Natural killer cell (primary cell): ENCODE measurements around the gene GADD45A. TPM values are rescaled to one million over a fixed set of nuclear protein-coding genes. Genes with fewer than 3 reads are reported as not detected.

Experiments used
- ATAC-seq, 3 donors: fragments of 150-1000 bp in 2 of 3; fragments of 200-7000 bp in 1 of 3; cut with Tn5 transposase; 1 replicate in 1 of 3; 2 replicates in 2 of 3; pipeline ENCODE4 v1.10.0; 2021; ENCODE audit warnings: mild to moderate bottlenecking in 2 of 3, moderate library complexity in 2 of 3
- DNase-seq, 2 donors: peaks; one replicate each; pipeline versions ENCODE4 v3.0.0 to v3.0.0-alpha.2; 2013 to 2021; ENCODE audit warnings: mixed read lengths in 1 of 2
- H3K27ac ChIP-seq: one replicate; pipeline ENCODE4 v1.5.1; 2013; ENCODE audit warnings: mild to moderate bottlenecking, low read length
- H3K27me3 ChIP-seq: one replicate; pipeline ENCODE4 v1.6.1; 2013; ENCODE audit warnings: low read length; ENCODE audit not compliant: control insufficient read depth, insufficient read depth
- H3K36me3 ChIP-seq: one replicate; pipeline ENCODE4 v1.6.1; 2013; ENCODE audit warnings: low read length; ENCODE audit not compliant: control insufficient read depth, insufficient read depth
- H3K4me1 ChIP-seq: one replicate; pipeline ENCODE4 v1.6.1; 2013; ENCODE audit warnings: low read length; ENCODE audit not compliant: control insufficient read depth, insufficient read depth
- H3K4me3 ChIP-seq: one replicate; pipeline ENCODE4 v1.5.1; 2013; ENCODE audit warnings: low read length
- H3K9me3 ChIP-seq: one replicate; pipeline ENCODE4 v1.6.1; 2013; ENCODE audit warnings: low read length; ENCODE audit not compliant: control insufficient read depth, insufficient read depth
- H3K27ac Mint-ChIP-seq, 2 donors: one replicate each; pipeline ENCODE4 v1.8.0; 2022; ENCODE audit warnings: mild to moderate bottlenecking in 2 of 2, mixed read lengths in 2 of 2, moderate library complexity in 1 of 2
- H3K27me3 Mint-ChIP-seq, 2 donors: one replicate each; pipeline ENCODE4 v1.8.0; 2022; ENCODE audit warnings: low read depth in 2 of 2, mixed read lengths in 2 of 2
- H3K36me3 Mint-ChIP-seq: one replicate; pipeline ENCODE4 v1.8.0; 2022; ENCODE audit warnings: mixed read lengths
- H3K4me1 Mint-ChIP-seq, 2 donors: one replicate each; pipeline ENCODE4 v1.8.0; 2022; ENCODE audit warnings: mixed read lengths in 2 of 2
- H3K4me3 Mint-ChIP-seq: one replicate; pipeline ENCODE4 v1.8.0; 2022; ENCODE audit warnings: mild to moderate bottlenecking, moderate library complexity, mixed read lengths
- H3K9me3 Mint-ChIP-seq, 2 donors: one replicate each; pipeline ENCODE4 v1.8.0; 2022; ENCODE audit warnings: mixed read lengths in 2 of 2
- WGBS: methylation state at CpG from one replicate; pipeline ENCODE4 v1.1.7; 2013; ENCODE audit warnings: missing lambda C conversion rate; ENCODE audit not compliant: insufficient coverage; 5-methylcytosine and 5-hydroxymethylcytosine counted together
- intact Hi-C: fragments of 100-400 bp; cut with micrococcal nuclease; formaldehyde crosslinking; loops from one replicate; pipeline ENCODE4 v1.14.2; 2022
- total RNA-seq, 4 donors: library from RNA; stranded (reverse); fragments of 120-200 nt in 1 of 4; gene quantifications; one replicate each; pipeline versions ENCODE4 v1.2.3 to v1.2.4, GENCODE V29; 2013 to 2022
- TF ChIP-seq, protein P1 (sequence below): fragments of 200-600 bp; IDR thresholded peaks from one replicate; pipeline ENCODE4 v1.8.0; 2022; ENCODE audit warnings: antibody characterized with exemption

Gene GADD45A
- total RNA-seq, 3 donors from 2014 or later (not counting 1 experiment from before 2014, with no cell fraction given), result 21.8 to 30.3 (median 26.6) TPM

DNA sequence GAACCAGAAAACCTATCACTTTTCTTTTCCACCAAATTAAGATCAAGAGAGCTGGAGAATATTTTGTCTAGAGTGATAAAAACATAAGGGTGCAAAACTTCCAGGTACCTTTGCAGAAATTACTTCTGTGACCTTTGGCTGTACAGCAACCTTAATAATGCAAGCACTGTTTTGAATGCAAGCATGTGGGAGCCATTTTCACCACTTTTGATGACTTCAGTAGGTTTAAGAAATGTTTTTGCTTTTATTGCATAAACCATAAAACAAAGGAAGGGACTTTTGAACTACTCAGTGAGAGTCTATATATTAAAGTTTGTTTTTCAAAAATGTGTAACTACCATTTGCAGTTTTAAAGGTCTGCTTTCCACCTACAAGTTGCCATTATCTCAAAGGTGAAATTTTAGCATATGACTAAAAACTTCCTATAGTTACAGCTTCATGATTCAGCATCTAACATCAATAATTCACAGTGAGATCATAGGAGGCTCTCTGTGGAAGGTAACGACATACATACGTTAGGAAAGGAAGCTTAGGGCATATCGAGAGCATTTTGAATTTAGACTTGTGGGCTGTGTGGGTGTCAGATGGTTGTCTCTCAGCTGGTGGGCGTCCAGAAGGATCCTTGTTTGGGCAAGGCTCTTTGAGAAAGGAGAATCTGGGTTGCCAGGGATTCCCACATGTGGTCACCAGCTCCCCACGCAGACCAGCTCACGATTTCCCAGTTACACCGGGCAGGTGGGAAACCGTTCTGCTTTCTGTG is 1.1 kb upstream of the GADD45A start:
- no peak overlapping the region for H3K4me3 ChIP-seq
- DNase-seq (peak in 1 of 2 donors; percentile 45), ATAC-seq (no peak)
- H3K9me3 Mint-ChIP-seq, result no peaks in the 10 kb centered on the region
- no peaks in the 10 kb centered on the region for H3K27me3 Mint-ChIP-seq
- no peak overlapping the region for H3K27ac ChIP-seq
- TF ChIP-seq, protein P1, sequence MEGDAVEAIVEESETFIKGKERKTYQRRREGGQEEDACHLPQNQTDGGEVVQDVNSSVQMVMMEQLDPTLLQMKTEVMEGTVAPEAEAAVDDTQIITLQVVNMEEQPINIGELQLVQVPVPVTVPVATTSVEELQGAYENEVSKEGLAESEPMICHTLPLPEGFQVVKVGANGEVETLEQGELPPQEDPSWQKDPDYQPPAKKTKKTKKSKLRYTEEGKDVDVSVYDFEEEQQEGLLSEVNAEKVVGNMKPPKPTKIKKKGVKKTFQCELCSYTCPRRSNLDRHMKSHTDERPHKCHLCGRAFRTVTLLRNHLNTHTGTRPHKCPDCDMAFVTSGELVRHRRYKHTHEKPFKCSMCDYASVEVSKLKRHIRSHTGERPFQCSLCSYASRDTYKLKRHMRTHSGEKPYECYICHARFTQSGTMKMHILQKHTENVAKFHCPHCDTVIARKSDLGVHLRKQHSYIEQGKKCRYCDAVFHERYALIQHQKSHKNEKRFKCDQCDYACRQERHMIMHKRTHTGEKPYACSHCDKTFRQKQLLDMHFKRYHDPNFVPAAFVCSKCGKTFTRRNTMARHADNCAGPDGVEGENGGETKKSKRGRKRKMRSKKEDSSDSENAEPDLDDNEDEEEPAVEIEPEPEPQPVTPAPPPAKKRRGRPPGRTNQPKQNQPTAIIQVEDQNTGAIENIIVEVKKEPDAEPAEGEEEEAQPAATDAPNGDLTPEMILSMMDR, result no peak
- intact Hi-C loops, result loop anchor here (10.0 kb wide), 1 partner anchor 349 kb away; no protein-coding TSS in a partner anchor
- H3K9me3 ChIP-seq, result no peaks in the 10 kb centered on the region
- peaks cover 14% of the 10 kb centered on the region for H3K4me1 ChIP-seq
- peaks cover 24 to 32% of the 10 kb centered on the region in 2 donors for H3K4me1 Mint-ChIP-seq
- H3K36me3 ChIP-seq, result peaks cover 5% of the 10 kb centered on the region
- no peaks in the 10 kb centered on the region for H3K36me3 Mint-ChIP-seq
- WGBS, result 7% methylated on average over 8 of the region's 8 CpGs
- peak overlapping the region; percentile 13 to 94 for H3K27ac Mint-ChIP-seq
- peak overlapping the region; percentile 96 for H3K4me3 Mint-ChIP-seq
- H3K27me3 ChIP-seq, result no peaks in the 10 kb centered on the region

DNA sequence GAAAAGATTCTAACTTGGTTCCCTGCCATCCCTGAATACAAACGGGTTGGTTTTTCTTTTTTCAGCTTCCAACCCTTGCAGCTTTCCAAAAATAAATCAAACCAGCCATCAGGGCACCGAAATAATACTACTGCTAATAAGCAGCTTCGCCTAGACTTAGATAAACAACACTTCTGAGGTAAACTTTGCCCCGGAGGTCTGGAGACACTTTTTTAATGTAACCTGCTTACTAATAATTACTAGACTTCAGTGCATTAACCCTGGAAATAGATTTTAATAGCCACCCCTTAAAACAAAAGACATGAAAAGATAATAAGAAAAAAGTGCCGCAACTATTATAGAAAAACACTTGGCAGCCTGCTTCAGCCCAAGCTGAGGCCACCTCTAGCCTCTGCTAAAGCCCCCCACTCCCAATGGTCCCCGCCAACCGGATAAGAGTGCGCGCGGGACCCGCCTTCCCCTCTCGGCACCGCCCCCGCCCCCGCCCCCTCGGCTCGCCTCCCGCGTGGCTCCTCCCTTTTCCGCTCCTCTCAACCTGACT is 405 bp upstream of the GADD45A start:
- WGBS, result under 1% methylated on average over 20 of the region's 20 CpGs
- H3K4me1 Mint-ChIP-seq, result peaks cover 24 to 32% of the 10 kb centered on the region in 2 donors
- H3K27ac Mint-ChIP-seq, result peak overlapping the region; percentile 81 to 94

DNA sequence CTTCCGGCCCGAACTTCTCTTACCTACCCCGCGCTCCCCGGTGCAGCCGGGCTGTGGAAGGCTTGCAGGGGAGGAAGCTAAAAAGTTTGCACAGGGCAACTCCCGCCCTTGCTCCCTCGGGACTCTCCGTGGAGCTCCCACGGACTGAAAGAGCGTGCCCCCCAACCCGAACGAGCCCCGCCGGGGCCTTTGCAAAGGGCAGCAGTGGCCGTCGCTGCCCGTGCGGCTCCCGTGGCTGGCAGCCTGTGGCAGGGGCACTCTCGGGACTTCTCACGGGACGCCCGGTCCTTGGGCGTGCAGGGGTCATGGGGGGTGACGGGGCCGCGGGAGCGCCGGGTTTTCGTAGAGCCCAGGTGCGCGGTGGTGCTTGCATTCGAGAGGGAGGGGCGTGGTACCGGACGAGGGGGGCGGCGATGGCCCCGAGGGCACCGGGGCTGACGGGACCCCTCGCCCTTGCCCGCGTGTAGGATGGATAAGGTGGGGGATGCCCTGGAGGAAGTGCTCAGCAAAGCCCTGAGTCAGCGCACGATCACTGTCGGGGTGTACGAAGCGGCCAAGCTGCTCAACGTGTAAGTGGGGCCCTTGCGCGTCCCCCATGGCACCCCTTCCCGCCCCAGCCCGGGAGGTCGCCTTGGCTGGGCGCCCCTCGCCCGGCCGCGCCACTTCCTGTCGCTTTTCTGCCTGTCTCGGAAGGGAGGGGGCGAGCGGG is 711 bp downstream of the GADD45A start:
- no peaks in the 10 kb centered on the region for H3K27me3 ChIP-seq
- Mint-ChIP-seq H3K4me3 (peak overlapping the region; percentile 96), H3K9me3 (no peaks in the 10 kb centered on the region), H3K27me3 (no peaks in the 10 kb centered on the region), H3K4me1 (peaks cover 24 to 32% of the 10 kb centered on the region in 2 donors), H3K27ac (peak overlapping the region; percentile 81 to 94), H3K36me3 (no peaks in the 10 kb centered on the region)
- under 1% methylated on average over 65 of the region's 65 CpGs for WGBS
- H3K4me1 ChIP-seq, result peaks cover 14% of the 10 kb centered on the region
- H3K4me3 ChIP-seq, result peak overlapping the region; percentile 94
- H3K27ac ChIP-seq, result peak overlapping the region; percentile 63
- TF ChIP-seq, protein P1, result no peak
- peaks cover 5% of the 10 kb centered on the region for H3K36me3 ChIP-seq
- DNase-seq (peak; percentile 57 to 72), ATAC-seq (peak; percentile 14 to 32 (median 28))
- intact Hi-C loops, result loop anchor here (1.0 to 10.0 kb wide), 4 partner anchors 255 to 758 kb away; partner anchors contain the start of gene SERBP1
- H3K9me3 ChIP-seq, result no peaks in the 10 kb centered on the region

More for the DNA sequence above, 405 bp upstream of the GADD45A start:
- no peaks in the 10 kb centered on the region for H3K9me3 ChIP-seq
- peak overlapping the region; percentile 26 for H3K4me3 ChIP-seq
- Mint-ChIP-seq H3K27me3 (no peaks in the 10 kb centered on the region), H3K36me3 (no peaks in the 10 kb centered on the region), H3K9me3 (no peaks in the 10 kb centered on the region), H3K4me3 (peak overlapping the region; percentile 96)
- peaks cover 5% of the 10 kb centered on the region for H3K36me3 ChIP-seq
- ATAC-seq, result no peak
- intact Hi-C loops, result loop anchor here (1.0 to 10.0 kb wide), 4 partner anchors 254 to 757 kb away; partner anchors contain the start of gene SERBP1
- no peaks in the 10 kb centered on the region for H3K27me3 ChIP-seq
- peaks cover 14% of the 10 kb centered on the region for H3K4me1 ChIP-seq
- no peak overlapping the region for H3K27ac ChIP-seq
- DNase-seq, result no peak
- TF ChIP-seq, protein P1, result no peak
